GM21528 (cell line): ENCODE data around the gene CLEC2L.

Experiments used
- ATAC-seq: cut with Tn5 transposase; IDR thresholded peaks from one replicate; pipeline ENCODE4 v1.9.1; 2021; ENCODE audit warnings: mild to moderate bottlenecking, moderate library complexity; ENCODE audit not compliant: unreplicated experiment, low FRiP score

CLEC2L gene

DNA sequence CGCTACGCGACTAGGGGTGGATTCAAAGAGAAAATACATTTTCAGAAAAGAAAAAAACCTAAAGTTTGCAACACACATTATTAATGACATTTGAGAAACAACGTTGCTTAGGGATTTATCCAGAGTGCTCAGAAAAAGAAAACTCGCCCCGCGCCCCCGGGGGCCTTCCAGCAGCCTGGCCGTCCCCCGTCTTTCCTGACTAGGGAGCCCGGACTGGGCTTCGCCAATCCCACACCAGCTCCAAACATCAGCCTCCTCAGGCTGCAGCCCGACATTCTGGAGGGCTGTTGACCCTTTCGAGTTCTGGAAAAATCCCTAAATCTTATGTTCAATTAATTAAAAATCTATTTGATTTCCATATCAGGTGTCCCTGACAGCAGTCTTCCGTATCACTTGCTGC is 48.6 kb downstream of the CLEC2L start:
- ATAC-seq: no peak

- no peak for ATAC-seq
Observed at GRCh38 chr7:139572704-139573385, 49.4 kb downstream of the CLEC2L start.

DNA sequence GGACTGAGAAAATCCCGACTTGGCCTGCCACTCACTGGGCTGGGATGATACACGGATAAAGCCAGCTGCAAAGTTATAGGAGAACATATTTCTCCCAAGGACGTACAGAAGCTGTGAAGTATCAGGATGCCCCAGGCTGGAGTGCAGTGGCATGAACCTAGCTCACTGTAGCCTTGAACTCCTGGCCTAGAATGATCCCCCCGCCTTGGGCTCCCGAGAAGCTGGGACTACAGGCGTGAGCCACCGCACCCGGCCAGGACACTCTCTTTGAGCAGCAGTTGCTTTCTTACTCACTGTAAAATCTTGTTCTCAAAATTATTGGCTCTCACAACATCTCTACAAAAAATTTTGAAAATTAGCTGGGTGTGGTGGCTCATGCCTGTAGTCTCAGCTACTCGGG is 50.4 kb downstream of the CLEC2L start:
- ATAC-seq: no peak

- no peak for ATAC-seq
Observed at GRCh38 chr7:139574618-139575337, 51.3 kb downstream of the CLEC2L start.

- ATAC-seq: no peak
Observed at GRCh38 chr7:139575338-139575680, 51.8 kb downstream of the CLEC2L start.

- no peak for ATAC-seq
Observed at GRCh38 chr7:139576179-139576973, 52.9 kb downstream of the CLEC2L start.

DNA sequence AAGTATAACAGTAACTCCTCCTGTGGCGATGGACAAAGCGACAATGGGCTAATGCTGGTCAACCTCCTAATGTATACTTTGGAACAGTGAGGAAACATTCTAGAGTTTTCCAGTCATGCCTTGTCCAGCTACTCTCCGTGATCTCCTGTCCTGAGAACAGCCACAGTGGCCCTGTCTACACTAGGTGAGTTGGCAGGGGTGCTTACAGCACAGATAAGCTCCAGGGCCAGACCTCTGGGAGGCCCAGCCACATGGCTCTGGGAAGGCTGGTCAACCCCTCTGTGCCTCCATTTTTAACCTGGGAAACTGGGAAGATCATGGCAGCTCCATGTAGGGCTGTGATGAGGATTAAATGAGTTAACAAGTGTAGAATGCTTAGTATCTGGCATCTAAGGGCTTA is 57.0 kb downstream of the CLEC2L start:
- ATAC-seq: no peak

- ATAC-seq: no peak
Observed at GRCh38 chr7:139582130-139582650, 58.7 kb downstream of the CLEC2L start.

GRCh38 chr7:139582671-139583155 is 59.2 kb downstream of the CLEC2L start:
- no peak for ATAC-seq

GRCh38 chr7:139583826-139584553 is 60.5 kb downstream of the CLEC2L start:
- ATAC-seq: no peak

GRCh38 chr7:139585042-139585441 is 61.6 kb downstream of the CLEC2L start:
- no peak for ATAC-seq

DNA sequence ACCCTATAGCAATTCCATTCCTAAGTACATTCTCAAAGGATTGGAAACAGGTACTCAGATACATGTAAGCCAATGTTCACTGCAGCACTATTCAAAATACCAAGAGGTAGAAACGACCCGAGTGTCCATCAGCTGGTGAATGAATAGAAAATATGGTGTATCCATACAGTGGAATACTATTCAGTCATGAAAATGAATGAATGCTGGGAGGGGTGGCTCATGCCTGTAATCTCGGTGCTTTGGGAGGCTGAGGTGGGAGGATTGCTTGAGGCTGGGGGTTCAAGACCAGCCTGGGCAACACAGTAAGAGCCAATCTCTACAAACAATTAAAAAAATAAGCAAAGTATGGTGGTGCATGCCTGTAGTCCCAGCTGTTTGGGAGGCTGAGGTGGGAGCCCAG is 62.8 kb downstream of the CLEC2L start:
- ATAC-seq: no peak

GRCh38 chr7:139587535-139587934 is 64.0 kb downstream of the CLEC2L start:
- no peak for ATAC-seq

- ATAC-seq: no peak
Observed at GRCh38 chr7:139588632-139589031, 65.1 kb downstream of the CLEC2L start.

GRCh38 chr7:139589474-139589873 is 66.0 kb downstream of the CLEC2L start:
- ATAC-seq: no peak

- ATAC-seq: no peak
Observed at GRCh38 chr7:139591550-139592195, 68.2 kb downstream of the CLEC2L start.

GRCh38 chr7:139592801-139593461 is 69.4 kb downstream of the CLEC2L start:
- ATAC-seq: no peak

- no peak for ATAC-seq
Observed at GRCh38 chr7:139594090-139594489, 70.6 kb downstream of the CLEC2L start.
